Stimulated activated naive CD8-positive, alpha-beta T cell treated with anti-CD3 and anti-CD28 coated beads, Interleukin-15, Interleukin-2, amounts not matched to agents 100 U/mL and 50 U/mL, for 24 hours (primary cell): ENCODE data around the gene C1orf21.
"Not testable (repeated sequence)": the region's sequence is repeated elsewhere in the genome, so short reads cannot be mapped to it uniquely, and the experiment has no call there.

ENCODE experiments used
- ATAC-seq: fragments of 150-1000 bp; cut with Tn5 transposase; one replicate; pipeline ENCODE4 v1.10.0; 2021
- DNase-seq: peaks from one replicate; pipeline ENCODE4 v3.0.0; 2021

C1orf21 gene

GRCh38 chr1:184386312-184387068, at the start of gene C1orf21:
Gene C1orf21 (plus strand): TSS chr1:184387029. CDS start chr1:184477510, 90,481 bp downstream.
- ATAC-seq, result peak; percentile 95
- DNase-seq, result peak; percentile 86

DNA sequence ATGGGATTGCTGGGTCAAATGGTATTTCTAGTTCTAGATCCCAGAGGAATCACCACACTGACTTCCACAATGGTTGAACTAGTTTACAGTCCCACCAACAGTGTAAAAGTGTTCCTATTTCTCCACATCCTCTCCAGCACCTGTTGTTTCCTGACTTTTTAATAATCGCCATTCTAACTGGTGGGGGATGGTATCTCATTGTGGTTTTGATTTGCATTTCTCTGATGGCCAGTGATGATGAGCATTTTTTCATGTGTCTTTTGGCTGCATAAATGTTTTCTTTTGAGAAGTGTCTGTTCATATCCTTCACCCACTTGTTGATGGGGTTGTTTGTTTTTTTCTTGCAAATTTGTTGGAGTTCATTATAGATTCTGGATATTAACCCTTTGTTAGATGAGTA, 49.0 kb upstream of the C1orf21 start:
- not testable (repeated sequence) for ATAC-seq, DNase-seq

GRCh38 chr1:184340984-184341383, 45.8 kb upstream of the C1orf21 start:
- DNase-seq (no peak), ATAC-seq (no peak)

- no peak for ATAC-seq
- DNase-seq, result no peak
Measured at GRCh38 chr1:184350573-184350972, 36.3 kb upstream of the C1orf21 start.

- no peak for DNase-seq
- ATAC-seq, result no peak
Measured at GRCh38 chr1:184351416-184351975, 35.3 kb upstream of the C1orf21 start.

- ATAC-seq (no peak), DNase-seq (no peak)
Measured at GRCh38 chr1:184352776-184353175, 34.1 kb upstream of the C1orf21 start.

GRCh38 chr1:184354719-184355118, 32.1 kb upstream of the C1orf21 start:
- DNase-seq, result no peak

GRCh38 chr1:184356891-184357290, 29.9 kb upstream of the C1orf21 start:
- no peak for DNase-seq
- no peak for ATAC-seq

More at GRCh38 chr1:184354719-184355118, 32.1 kb upstream of the C1orf21 start:
- no peak for ATAC-seq

DNA sequence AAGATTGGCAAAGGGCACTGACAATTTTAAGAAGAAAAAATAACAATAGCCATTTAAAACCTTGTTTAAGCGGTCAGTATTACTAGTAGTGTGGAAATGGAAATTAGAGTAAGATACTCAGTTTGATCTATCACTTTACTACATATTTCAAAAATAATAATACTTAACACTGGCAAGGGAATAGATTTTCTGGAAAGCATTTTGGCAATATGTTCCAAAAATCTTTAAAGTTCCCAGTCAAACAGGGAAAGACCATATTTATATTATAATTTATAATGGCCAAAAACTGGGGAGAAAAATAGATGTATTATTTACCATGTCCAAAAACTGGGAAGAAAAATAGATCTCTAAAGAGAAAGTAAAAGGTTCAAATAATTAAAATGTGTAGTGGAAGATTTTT, 28.6 kb upstream of the C1orf21 start:
- ATAC-seq (no peak), DNase-seq (no peak)

DNA sequence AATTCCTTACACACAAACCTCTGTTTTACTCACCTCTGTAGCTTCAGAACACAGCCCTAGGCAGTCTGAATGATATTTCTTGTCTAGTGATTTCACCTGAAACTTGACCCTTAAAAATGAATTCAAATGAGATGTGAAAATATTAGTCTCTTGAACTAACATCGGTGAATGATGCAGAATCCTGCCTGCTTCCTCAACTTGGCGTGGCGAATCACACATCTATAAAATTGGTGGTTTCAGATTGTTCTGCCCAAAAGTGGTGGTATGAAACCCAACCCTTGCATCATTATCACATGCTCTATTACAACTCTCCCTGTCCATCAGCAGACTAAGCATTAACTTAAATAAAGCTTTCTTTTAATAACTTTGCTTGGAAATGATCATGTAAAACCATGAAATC, 26.9 kb upstream of the C1orf21 start:
- ATAC-seq (no peak), DNase-seq (no peak)

GRCh38 chr1:184362876-184363275, 24.0 kb upstream of the C1orf21 start:
- DNase-seq (no peak), ATAC-seq (no peak)

DNA sequence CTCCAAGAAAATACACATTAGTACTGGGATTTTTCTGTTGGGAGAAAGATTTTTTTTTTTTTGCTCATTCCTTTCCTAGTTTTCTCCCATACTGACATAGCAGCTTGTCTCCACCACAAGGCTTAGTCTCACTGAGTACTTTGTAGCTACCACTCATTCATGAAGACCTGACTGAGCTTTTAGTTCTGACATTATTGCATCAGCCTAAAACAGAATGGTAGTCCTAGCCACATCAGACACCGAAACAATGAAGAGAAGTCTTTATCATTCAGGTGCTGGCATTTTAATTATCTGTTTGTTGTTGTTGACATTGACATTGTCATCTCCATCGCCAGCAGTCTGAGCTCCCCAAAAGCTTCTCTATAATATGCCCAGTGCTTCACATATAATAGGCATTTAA, 21.1 kb upstream of the C1orf21 start:
- no peak for ATAC-seq

GRCh38 chr1:184366997-184367396, 19.8 kb upstream of the C1orf21 start:
- DNase-seq (no peak), ATAC-seq (no peak)

More for the DNA sequence above, 21.1 kb upstream of the C1orf21 start:
- DNase-seq, result no peak

GRCh38 chr1:184367427-184368038, 19.3 kb upstream of the C1orf21 start:
- DNase-seq (no peak), ATAC-seq (no peak)

- DNase-seq (no peak), ATAC-seq (no peak)
Measured at GRCh38 chr1:184368354-184368753, 18.5 kb upstream of the C1orf21 start.

DNA sequence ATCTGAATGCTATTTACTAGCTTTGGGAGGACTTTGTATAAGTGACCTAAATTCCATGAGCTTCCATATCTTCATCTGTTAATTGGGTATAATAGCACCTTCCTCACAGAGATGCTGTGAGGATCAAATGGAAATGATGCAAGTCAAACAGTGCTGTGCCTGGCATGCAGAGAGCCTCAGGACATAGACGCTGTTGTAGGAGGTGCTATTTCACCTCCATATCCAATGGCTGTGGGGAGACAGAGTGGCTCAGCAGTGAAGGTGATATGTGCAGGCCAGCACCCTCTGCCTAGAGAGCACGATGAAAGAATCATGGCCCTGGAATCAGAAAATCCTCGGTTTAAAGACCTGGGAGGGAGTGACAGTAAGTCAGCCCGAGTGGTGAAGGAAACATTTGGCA, 16.0 kb upstream of the C1orf21 start:
- DNase-seq, result no peak
- no peak for ATAC-seq

GRCh38 chr1:184373155-184373554, 13.7 kb upstream of the C1orf21 start:
- ATAC-seq, result no peak
- no peak for DNase-seq

GRCh38 chr1:184376369-184376768, 10.5 kb upstream of the C1orf21 start:
- DNase-seq (no peak), ATAC-seq (no peak)

GRCh38 chr1:184379111-184379752, 7.6 kb upstream of the C1orf21 start:
- DNase-seq (no peak), ATAC-seq (no peak)

DNA sequence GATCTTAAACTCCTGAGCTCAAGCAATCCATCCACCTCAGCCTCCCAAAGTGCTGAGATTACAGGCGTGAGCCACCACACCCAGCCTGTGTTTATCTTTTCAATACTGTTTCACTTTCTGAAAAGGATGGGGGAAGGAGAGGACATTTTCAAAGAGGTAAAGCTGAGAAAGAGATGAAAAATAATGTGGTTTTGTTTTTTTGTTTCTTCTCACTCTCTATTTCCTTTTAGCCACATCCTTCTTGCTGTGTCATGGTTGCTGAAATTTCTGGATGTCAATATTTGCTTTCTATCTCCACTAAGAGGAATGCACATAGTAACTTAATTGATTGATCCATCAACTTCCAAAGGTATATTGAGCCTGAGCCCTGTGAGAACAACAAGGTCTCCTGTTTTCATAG, 6.4 kb upstream of the C1orf21 start:
- no peak for ATAC-seq
- DNase-seq, result no peak

DNA sequence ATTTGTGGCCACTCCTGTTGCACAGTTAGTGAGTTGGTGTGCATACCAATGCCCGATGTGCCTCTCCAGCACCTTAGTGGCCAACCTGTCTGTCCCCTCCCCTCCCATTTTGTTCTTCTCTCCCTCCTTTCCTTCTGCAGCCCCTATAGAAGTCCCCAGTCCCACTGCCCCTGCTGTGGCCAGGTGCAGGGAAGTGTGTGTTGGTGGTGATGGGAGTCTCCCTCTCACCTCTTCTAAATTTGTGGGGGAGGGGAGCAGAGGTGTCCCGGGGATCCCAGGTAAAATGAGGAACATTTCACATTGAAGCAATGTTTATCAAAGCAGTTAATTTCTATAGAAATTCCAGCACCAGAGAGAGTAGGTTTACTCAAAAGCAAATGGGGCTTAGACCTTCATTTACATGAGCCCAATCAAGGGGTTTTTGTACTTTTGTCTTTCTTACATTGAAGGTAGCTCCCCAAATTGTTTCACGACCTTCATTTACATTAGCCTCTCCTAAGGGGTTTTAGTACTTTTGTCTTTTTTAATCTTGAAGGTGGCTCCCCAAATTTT, 3.0 kb upstream of the C1orf21 start:
- no peak for ATAC-seq
- no peak for DNase-seq

- ATAC-seq (no peak), DNase-seq (no peak)
Measured at GRCh38 chr1:184385865-184386311, 941 bp upstream of the C1orf21 start.

- ATAC-seq (no peak), DNase-seq (no peak)
Measured at GRCh38 chr1:184387069-184387475, 243 bp downstream of the C1orf21 start.
